ENCODE measurements around the gene ZSWIM1. TPM values are rescaled to one million over a fixed set of nuclear protein-coding genes. Genes with fewer than 3 reads are reported as not detected.

ZSWIM1 gene
- total RNA-seq, 1 donor from 2014 or later = 10.3 TPM

- Mint-ChIP-seq H3K9me3 (no peaks in the 10 kb centered on the region), H3K27ac (no peak overlapping the region), H3K4me3 (ENCODE audit: low read depth) (peak overlapping the region; percentile 43), H3K27me3 (ENCODE audit: low read depth) (no peaks in the 10 kb centered on the region), H3K4me1 (ENCODE audit: low read depth) (peaks cover 33% of the 10 kb centered on the region), H3K36me3 (ENCODE audit: low read depth) (peaks cover 41% of the 10 kb centered on the region)
- DNase-seq (ENCODE audit: low spot score) = no peak
- intact Hi-C loops (cut with micrococcal nuclease) = loop anchor here (10.0 kb wide), 1 partner anchor 88 kb away; the partner anchor contains the start of genes DNTTIP1 and WFDC3
Measured at GRCh38 chr20:45883100-45883469, 2.1 kb downstream of the ZSWIM1 start.

GRCh38 chr20:45886590-45887345 is 5.7 kb downstream of the ZSWIM1 start:
- Mint-ChIP-seq H3K4me3 (ENCODE audit: low read depth) (no peak overlapping the region), H3K36me3 (ENCODE audit: low read depth) (peaks cover 32% of the 10 kb centered on the region), H3K9me3 (no peaks in the 10 kb centered on the region), H3K27me3 (ENCODE audit: low read depth) (no peaks in the 10 kb centered on the region), H3K4me1 (ENCODE audit: low read depth) (peaks cover 33% of the 10 kb centered on the region), H3K27ac (no peak overlapping the region)
- intact Hi-C loops (cut with micrococcal nuclease) = loop anchor here (5.0 to 10.0 kb wide), 2 partner anchors 74 to 92 kb away; partner anchors contain the start of genes DNTTIP1, UBE2C and WFDC3
- no peak for DNase-seq (ENCODE audit: low spot score)

DNA sequence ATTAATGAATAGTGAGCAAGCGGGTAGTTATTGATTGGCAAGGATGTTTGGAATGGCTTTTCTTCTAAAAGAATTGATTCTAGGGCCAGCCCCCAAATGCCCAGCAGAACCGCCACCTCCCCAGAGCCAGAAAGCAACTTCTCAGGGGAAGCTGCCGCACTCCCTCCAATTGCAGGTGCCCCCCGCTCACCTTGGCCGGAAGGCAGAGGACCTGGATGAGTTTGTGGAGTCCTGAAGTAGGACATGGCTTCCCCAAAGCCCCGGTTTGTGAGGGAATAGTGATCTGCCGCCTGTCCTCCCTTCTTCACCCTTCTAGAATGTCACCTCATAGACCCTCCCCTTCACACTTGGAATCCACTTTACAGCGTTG is 6.3 kb downstream of the ZSWIM1 start, which contains the start of gene SPATA25:
Gene SPATA25, minus strand, starts transcription at position 277 of the 370 bp plus-strand sequence. Its CDS starts 32 bp downstream, at position 245.
- Mint-ChIP-seq H3K27ac (no peak within 1 kb of the TSS), H3K36me3 (ENCODE audit: low read depth) (peaks cover 30% of the 10 kb centered on the region), H3K4me3 (ENCODE audit: low read depth) (no peak within 1 kb of the TSS), H3K4me1 (ENCODE audit: low read depth) (peaks cover 34% of the 10 kb centered on the region), H3K9me3 (no peaks in the 10 kb centered on the region), H3K27me3 (ENCODE audit: low read depth) (no peaks in the 10 kb centered on the region)
- no peak for DNase-seq (ENCODE audit: low spot score)
- intact Hi-C loops (cut with micrococcal nuclease) = loop anchor here (5.0 to 10.0 kb wide), 2 partner anchors 75 to 93 kb away; partner anchors contain the start of genes DNTTIP1, UBE2C and WFDC3

DNA sequence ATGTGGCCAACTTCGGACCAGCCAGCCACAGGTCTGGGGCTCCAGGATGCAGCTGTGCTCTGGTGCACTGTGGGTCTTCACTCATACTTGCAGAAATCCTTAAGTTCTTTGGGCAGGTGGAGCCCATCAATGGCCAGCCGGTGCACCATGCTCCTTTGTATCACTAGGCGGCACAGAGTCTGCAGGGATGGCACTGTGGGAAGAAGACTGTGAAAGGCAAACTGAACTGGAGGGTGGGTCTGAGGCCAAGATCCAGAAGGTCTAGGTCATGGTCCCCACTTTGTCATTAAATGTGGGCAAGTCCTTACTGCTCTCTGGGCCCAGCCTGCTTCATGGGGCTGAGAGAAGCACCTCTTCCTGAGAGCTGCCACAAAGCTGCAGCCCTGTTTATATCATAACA is 7.7 kb downstream of the ZSWIM1 start:
- intact Hi-C loops (cut with micrococcal nuclease) = loop anchor here (5.0 to 10.0 kb wide), 2 partner anchors 76 to 94 kb away; partner anchors contain the start of genes DNTTIP1, UBE2C and WFDC3
- Mint-ChIP-seq H3K9me3 (no peaks in the 10 kb centered on the region), H3K4me3 (ENCODE audit: low read depth) (no peak overlapping the region), H3K27me3 (ENCODE audit: low read depth) (no peaks in the 10 kb centered on the region), H3K4me1 (ENCODE audit: low read depth) (peaks cover 32% of the 10 kb centered on the region), H3K36me3 (ENCODE audit: low read depth) (peaks cover 17% of the 10 kb centered on the region), H3K27ac (no peak overlapping the region)
- DNase-seq (ENCODE audit: low spot score) = no peak

DNA sequence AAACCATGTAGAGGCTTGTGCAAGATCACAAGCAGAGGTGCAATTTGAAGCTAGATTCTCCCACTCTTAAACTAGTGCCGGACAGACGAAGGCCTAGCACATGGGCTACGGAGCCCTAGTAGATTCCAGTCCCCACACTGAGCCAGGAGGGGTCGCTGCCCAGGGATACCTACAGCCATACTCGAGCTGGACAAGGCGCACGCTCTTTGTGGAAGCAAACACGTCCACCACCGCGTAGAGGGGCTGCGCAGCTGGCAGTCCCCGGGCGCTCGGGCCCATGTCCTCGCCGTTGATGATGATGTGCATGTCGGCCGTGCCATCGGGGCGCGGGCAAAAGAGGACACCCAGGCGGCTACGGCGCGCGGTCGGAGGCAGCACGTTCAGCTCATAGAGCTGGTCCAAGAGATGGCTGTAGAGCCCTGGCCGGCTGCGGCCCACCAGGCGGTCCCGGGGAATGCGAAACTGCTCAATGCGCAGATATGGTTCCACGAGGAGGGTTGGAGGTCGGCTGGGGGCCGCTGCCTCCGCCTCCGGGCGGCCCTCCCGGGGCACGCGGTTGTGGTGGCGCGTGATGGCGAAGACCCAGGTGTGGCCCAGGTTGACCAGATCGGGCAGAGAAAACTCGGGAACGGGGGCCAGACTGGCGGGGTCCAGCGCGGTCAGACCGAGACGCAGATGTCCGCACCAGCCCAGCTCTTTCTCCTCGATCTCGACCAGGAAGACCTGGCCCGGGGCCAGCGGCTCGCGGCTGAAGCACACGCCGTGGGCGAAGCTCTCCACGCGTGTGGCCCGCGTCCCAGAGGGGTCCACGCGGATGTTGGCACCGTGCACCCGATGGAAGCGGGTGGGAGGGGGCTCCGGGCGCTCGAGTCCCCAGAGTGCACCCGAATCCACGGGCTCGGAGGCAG is 9.3 kb downstream of the ZSWIM1 start:
- intact Hi-C loops (cut with micrococcal nuclease) = loop anchor here (2.0 to 10.0 kb wide), 2 partner anchors 44 to 84 kb away; partner anchors contain the start of genes PCIF1 and ZNF335
- no peaks in the 10 kb centered on the region for H3K9me3 Mint-ChIP-seq
- DNase-seq (ENCODE audit: low spot score) = no peak
- peaks cover 13% of the 10 kb centered on the region for H3K36me3 Mint-ChIP-seq (ENCODE audit: low read depth)
- H3K27me3 Mint-ChIP-seq (ENCODE audit: low read depth) = no peaks in the 10 kb centered on the region
- H3K4me3 Mint-ChIP-seq (ENCODE audit: low read depth) = peak overlapping the region; percentile 87
- peaks cover 29% of the 10 kb centered on the region for H3K4me1 Mint-ChIP-seq (ENCODE audit: low read depth)
- H3K27ac Mint-ChIP-seq = peak overlapping the region; percentile 75

DNA sequence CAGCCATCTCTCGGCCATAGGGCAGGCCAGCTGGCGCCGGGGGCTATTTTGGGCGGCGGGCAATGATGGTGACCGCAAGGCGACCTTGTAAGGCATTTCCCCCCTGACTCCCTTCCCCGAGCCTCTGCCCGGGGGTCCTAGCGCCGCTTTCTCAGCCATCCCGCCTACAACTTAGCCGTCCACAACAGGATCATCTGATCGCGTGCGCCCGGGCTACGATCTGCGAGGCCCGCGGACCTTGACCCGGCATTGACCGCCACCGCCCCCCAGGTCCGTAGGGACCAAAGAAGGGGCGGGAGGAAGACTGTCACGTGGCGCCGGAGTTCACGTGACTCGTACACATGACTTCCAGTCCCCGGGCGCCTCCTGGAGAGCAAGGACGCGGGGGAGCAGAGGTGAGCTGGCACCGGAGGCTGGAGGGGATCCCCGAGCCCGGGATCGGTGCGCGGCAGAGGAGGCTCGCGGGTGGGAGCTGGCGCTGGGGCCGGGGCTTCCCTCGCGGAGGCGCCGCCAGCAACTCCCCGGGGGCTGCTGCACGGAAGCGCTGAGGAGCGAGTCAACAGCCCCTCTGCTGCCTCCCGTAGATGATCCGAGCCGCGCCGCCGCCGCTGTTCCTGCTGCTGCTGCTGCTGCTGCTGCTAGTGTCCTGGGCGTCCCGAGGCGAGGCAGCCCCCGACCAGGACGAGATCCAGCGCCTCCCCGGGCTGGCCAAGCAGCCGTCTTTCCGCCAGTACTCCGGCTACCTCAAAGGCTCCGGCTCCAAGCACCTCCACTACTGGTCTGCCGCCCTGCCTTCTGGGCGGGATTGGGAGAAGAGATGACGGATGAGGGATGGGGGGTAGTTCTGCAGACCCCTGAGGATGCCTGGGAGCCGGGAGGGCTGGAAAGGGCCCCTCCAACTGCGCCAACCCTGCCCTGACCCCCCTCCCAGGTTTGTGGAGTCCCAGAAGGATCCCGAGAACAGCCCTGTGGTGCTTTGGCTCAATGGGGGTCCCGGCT is 10.3 kb downstream of the ZSWIM1 start, which contains the start of the genes CTSA and NEURL2:
Gene CTSA, plus strand, starts transcription at position 351 of the 999 bp plus-strand sequence. Its CDS starts 234 bp downstream, at position 585.
Gene NEURL2, minus strand, starts transcription at position 224 of the 999 bp plus-strand sequence. Its CDS starts 217 bp downstream, at position 7.
- Mint-ChIP-seq H3K27me3 (ENCODE audit: low read depth) (no peaks in the 10 kb centered on the region), H3K36me3 (ENCODE audit: low read depth) (peaks cover 10% of the 10 kb centered on the region), H3K27ac (peak within 1 kb of the TSS; percentile 84), H3K4me1 (ENCODE audit: low read depth) (peaks cover 25% of the 10 kb centered on the region), H3K9me3 (no peaks in the 10 kb centered on the region), H3K4me3 (ENCODE audit: low read depth) (peak within 1 kb of the TSS; percentile 87)
- intact Hi-C loops (cut with micrococcal nuclease) = loop anchor here (1.0 to 10.0 kb wide), 4 partner anchors 20 to 84 kb away; partner anchors contain the start of genes ACOT8, PCIF1, ZNF335 and ZSWIM3
- DNase-seq (ENCODE audit: low spot score) = peak; percentile 78

DNA sequence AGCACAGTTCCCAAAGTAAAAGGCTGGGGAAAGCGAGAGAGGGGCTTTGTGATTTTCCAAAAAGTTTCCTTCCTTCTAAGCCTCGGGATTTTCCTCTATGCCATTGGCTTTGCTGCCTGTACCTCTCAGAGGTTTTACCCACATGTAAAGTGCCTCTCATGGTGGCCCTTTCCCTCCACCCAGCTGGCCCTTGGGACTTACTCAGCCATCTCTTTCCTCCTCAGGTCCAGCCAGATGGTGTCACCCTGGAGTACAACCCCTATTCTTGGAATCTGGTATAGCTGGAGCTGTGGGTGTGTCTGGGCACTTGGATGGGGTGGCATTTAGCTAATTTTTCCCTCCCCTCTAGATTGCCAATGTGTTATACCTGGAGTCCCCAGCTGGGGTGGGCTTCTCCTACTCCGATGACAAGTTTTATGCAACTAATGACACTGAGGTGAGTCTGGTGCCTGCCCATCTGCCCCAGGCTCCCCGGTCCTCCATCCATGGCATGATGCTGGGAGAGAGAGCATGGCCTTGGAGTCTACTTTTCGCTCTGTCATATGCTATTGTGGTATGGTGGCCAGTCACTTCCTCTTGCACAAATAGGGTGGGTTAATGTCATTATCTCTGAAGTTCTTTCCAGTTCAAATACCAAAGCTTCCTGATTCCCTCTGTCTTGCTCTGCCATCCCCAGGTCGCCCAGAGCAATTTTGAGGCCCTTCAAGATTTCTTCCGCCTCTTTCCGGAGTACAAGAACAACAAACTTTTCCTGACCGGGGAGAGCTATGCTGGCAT is 11.2 kb downstream of the ZSWIM1 start:
- no peaks in the 10 kb centered on the region for H3K9me3 Mint-ChIP-seq
- H3K36me3 Mint-ChIP-seq (ENCODE audit: low read depth) = peaks cover 11% of the 10 kb centered on the region
- H3K4me1 Mint-ChIP-seq (ENCODE audit: low read depth) = peaks cover 25% of the 10 kb centered on the region
- DNase-seq (ENCODE audit: low spot score) = no peak
- intact Hi-C loops (cut with micrococcal nuclease) = loop anchor here (10.0 kb wide), 1 partner anchor 83 kb away; the partner anchor contains the start of gene ZNF335
- peak overlapping the region; percentile 87 for H3K4me3 Mint-ChIP-seq (ENCODE audit: low read depth)
- H3K27me3 Mint-ChIP-seq (ENCODE audit: low read depth) = no peaks in the 10 kb centered on the region
- peak overlapping the region; percentile 62 for H3K27ac Mint-ChIP-seq

DNA sequence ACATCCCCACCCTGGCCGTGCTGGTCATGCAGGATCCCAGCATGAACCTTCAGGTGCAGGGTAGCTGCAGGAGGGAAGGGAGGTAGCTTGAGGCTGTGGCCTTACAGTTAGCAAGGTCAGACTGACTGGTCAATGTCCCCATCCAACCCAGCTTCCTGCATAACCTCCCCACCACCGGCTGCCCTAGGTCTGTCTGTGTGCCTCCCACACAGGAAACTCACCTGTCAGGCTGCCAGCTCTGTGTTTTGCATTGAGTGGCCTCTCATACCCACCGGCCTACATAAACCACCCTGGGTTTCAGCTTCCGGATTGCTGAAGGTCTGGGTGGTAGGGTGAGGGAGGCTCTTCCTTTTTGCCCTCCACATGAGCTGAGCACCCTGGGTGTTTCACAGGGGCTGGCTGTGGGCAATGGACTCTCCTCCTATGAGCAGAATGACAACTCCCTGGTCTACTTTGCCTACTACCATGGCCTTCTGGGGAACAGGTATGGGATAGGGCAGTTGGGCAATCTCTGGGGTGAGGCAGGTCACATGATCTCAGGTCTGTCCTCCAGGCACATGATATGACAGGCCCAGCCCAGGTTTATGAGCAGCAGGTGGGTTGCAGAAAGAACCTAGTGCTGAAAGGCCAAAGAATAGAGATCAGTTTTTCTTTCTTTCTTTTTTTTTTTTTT is 11.9 kb downstream of the ZSWIM1 start:
- Mint-ChIP-seq H3K4me3 (ENCODE audit: low read depth) (peak overlapping the region; percentile 87), H3K4me1 (ENCODE audit: low read depth) (peaks cover 25% of the 10 kb centered on the region), H3K9me3 (no peaks in the 10 kb centered on the region), H3K36me3 (ENCODE audit: low read depth) (peaks cover 11% of the 10 kb centered on the region), H3K27ac (no peak overlapping the region), H3K27me3 (ENCODE audit: low read depth) (no peaks in the 10 kb centered on the region)
- intact Hi-C loops (cut with micrococcal nuclease) = loop anchor here (10.0 kb wide), 1 partner anchor 82 kb away; the partner anchor contains the start of gene ZNF335
- no peak for DNase-seq (ENCODE audit: low spot score)

- H3K4me3 Mint-ChIP-seq (ENCODE audit: low read depth) = no peak overlapping the region
- no peaks in the 10 kb centered on the region for H3K9me3 Mint-ChIP-seq
- H3K36me3 Mint-ChIP-seq (ENCODE audit: low read depth) = peaks cover 11% of the 10 kb centered on the region
- intact Hi-C loops (cut with micrococcal nuclease) = loop anchor here (10.0 kb wide), 1 partner anchor 81 kb away; the partner anchor contains the start of gene ZNF335
- DNase-seq (ENCODE audit: low spot score) = no peak
- no peak overlapping the region for H3K27ac Mint-ChIP-seq
- peaks cover 25% of the 10 kb centered on the region for H3K4me1 Mint-ChIP-seq (ENCODE audit: low read depth)
- no peaks in the 10 kb centered on the region for H3K27me3 Mint-ChIP-seq (ENCODE audit: low read depth)
Measured at GRCh38 chr20:45893831-45894230, 12.8 kb downstream of the ZSWIM1 start.

DNA sequence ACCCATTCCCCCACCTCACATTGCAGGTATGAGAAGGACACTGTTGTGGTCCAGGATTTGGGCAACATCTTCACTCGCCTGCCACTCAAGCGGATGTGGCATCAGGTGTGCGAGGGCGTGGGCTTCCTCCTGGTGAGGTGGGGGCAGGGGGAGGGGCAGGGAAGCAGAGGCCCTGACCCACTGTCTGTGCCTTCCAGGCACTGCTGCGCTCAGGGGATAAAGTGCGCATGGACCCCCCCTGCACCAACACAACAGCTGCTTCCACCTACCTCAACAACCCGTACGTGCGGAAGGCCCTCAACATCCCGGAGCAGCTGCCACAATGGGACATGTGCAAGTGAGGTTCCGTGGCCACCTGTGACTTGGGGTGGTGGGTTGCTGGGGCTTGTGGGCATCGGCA is 13.8 kb downstream of the ZSWIM1 start:
- H3K27ac Mint-ChIP-seq = no peak overlapping the region
- no peaks in the 10 kb centered on the region for H3K27me3 Mint-ChIP-seq (ENCODE audit: low read depth)
- H3K4me1 Mint-ChIP-seq (ENCODE audit: low read depth) = peaks cover 21% of the 10 kb centered on the region
- no peaks in the 10 kb centered on the region for H3K9me3 Mint-ChIP-seq
- no peak overlapping the region for H3K4me3 Mint-ChIP-seq (ENCODE audit: low read depth)
- no peak for DNase-seq (ENCODE audit: low spot score)
- intact Hi-C loops (cut with micrococcal nuclease) = loop anchor here (10.0 kb wide), 1 partner anchor 80 kb away; the partner anchor contains the start of gene ZNF335
- peaks cover 11% of the 10 kb centered on the region for H3K36me3 Mint-ChIP-seq (ENCODE audit: low read depth)

Data from activated T-helper 2 cell treated with anti-CD3 and anti-CD28 coated beads, Interferon-gamma antibody, Interleukin-2, Interleukin-4, amounts not matched to agents 10 μg/mL and 5 μg/mL and 100 μg/mL, durations not matched to agents 14 hours and 24 hours and 36 hours (primary cell).